ENCODE measurements around the gene OTOS.

- no peak for TF ChIP-seq EP300 (IDR thresholded peaks at IDR 0.05)
- TF ChIP-seq CTCF (IDR thresholded peaks at IDR 0.05), result no peak
These were observed 16.4 kb downstream of the OTOS start for GRCh38 chr2:240123821-240124650.
